Fibroblast of skin of back (primary cell): ENCODE measurements around the gene PPP1R10.

ENCODE experiments used
- DNase-seq: peaks from one replicate; pipeline ENCODE4 v3.0.0-alpha.2; 2013

PPP1R10 gene

GRCh38 chr6:30556066-30556905 lies 60.8 kb downstream of the PPP1R10 start, which contains the start of gene GNL1:
GNL1 (minus strand) TSS chr6:30556489; CDS start chr6:30556203, 286 bp downstream.
- DNase-seq: peak; percentile 83

DNA sequence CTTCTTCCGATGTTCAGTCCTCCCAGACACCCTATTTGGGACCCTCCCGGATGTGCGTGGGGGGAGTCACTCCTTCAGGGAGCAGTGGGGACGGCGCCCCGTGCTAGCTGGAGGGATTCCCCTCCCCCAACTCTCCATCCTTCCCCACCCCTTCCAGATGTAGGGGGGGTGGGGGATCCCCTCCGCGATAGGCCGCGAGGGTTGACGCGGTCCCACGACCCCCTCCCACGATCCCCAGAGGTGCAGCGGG lies 61.3 kb downstream of the PPP1R10 start:
- no peak for DNase-seq

- DNase-seq: peak; percentile 34
Measured at GRCh38 chr6:30554962-30555815, 61.9 kb downstream of the PPP1R10 start.

DNA sequence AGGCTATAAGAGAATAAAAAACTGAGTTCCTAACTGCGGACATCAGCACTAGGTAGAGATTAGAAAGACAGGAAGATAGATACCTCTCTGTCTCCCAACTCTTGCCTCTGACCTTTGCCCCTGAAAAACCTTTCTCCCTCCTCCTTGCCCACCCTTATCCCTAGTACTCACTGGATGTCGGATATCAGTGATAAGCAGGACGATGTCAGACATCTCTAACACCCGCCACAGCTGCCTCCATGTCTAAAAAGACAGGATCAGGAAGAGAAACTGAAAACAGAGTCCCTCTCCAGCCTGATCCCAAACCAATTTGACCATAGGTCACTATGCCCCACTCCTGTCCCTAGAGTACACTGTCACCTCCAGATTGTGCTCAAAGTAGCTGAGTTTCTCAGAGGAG lies 62.6 kb downstream of the PPP1R10 start:
- DNase-seq: no peak
